HepG2 (cell line): ENCODE measurements around the gene ARHGAP25. TPM values are rescaled to one million over a fixed set of nuclear protein-coding genes. Genes with fewer than 3 reads are reported as not detected.

ENCODE experiments used
- ATAC-seq: fragments of 200-7000 bp; cut with Tn5 transposase; 3 replicates; pipeline ENCODE4 v1.9.1; 2020; ENCODE audit warnings: mild to moderate bottlenecking, moderate library complexity
- BruUV-seq: library from RNA; stranded (reverse); fragments of 400-500 nt; replicated peaks from 2 replicates; lab custom pipeline; 2021; lab: Mats Ljungman, UMichigan
- CTCF ChIA-PET: fragments of 300-600 bp; formaldehyde crosslinking; extraction: SDS; loops from one replicate; lab custom pipeline; 2021; ENCODE audit warnings: low total read pairs, inconsistent platforms, low intra/inter-chr PET ratio; lab: Yijun Ruan, JAX
- POLR2A ChIA-PET: fragments of 350-600 bp; sonication (Branson Sonifier 250); formaldehyde crosslinking; loops from one replicate; lab custom pipeline; 2020; ENCODE audit warnings: antibody characterized with exemption, inconsistent platforms; lab: Yijun Ruan, JAX
- DNase-seq: peaks from one replicate; pipeline ENCODE4 v3.0.0-alpha.2; 2015; ENCODE audit warnings: low spot score
- FAIRE-seq: peaks from 3 replicates; lab custom pipeline; 2011; peaks lifted over from hg19 to GRCh38; lab: Jason Lieb, UNC
- H2AFZ ChIP-seq: one replicate; pipeline ENCODE4 v1.6.1; 2011; ENCODE audit warnings: low read length, inconsistent platforms
- H3K27ac ChIP-seq: fragments of 300-600 bp; 3 replicates; pipeline ENCODE4 v1.8.0; 2011; ENCODE audit warnings: mixed run types, mild to moderate bottlenecking, mixed read lengths, low read length, inconsistent platforms; ENCODE audit not compliant: insufficient read depth; ENCODE audit errors: extremely low read length
- H3K27me3 ChIP-seq, 2 experiments: fragments of 200-600 bp in 1 of 2; 2 replicates in 1 of 2; 3 replicates in 1 of 2; pipeline versions ENCODE4 v1.6.0 to v1.8.0; 2011; ENCODE audit warnings: low read length in 2 of 2, mild to moderate bottlenecking in 2 of 2, moderate library complexity in 2 of 2, inconsistent platforms in 1 of 2; ENCODE audit not compliant: insufficient read depth in 2 of 2, control insufficient read depth in 1 of 2
- H3K36me3 ChIP-seq, 2 experiments: fragments of 200-600 bp in 1 of 2; replicated peaks in 1 of 2; 2 replicates in 1 of 2; 3 replicates in 1 of 2; pipeline versions ENCODE4 v1.5.1 to v1.8.0; 2011; ENCODE audit warnings: low read length in 2 of 2, inconsistent platforms in 1 of 2; ENCODE audit not compliant: insufficient read depth in 2 of 2, control insufficient read depth in 1 of 2
- H3K4me1 ChIP-seq: 2 replicates; pipeline ENCODE4 v1.5.1; 2012; ENCODE audit warnings: low read length, inconsistent platforms; ENCODE audit not compliant: insufficient read depth
- H3K4me2 ChIP-seq: 2 replicates; pipeline ENCODE4 v1.6.0; 2011; ENCODE audit warnings: low read depth, low read length, inconsistent platforms
- H3K4me3 ChIP-seq, 3 experiments: fragments of 200-600 bp in 1 of 3; sonication (generic), shearing (Covaris generic) in 1 of 3; replicated peaks in 1 of 3; 2 replicates each; pipeline ENCODE4 v1.5.1; 2011 to 2016; ENCODE audit warnings: low read length in 3 of 3, inconsistent platforms in 2 of 3, low read depth in 2 of 3, mild to moderate bottlenecking in 2 of 3, control low read depth in 1 of 3, mixed read lengths in 1 of 3; ENCODE audit not compliant: insufficient read depth in 1 of 3
- H3K79me2 ChIP-seq: one replicate; pipeline ENCODE4 v1.6.1; 2011; ENCODE audit warnings: low read length, inconsistent platforms; ENCODE audit not compliant: insufficient read depth
- H3K9ac ChIP-seq: 2 replicates; pipeline ENCODE4 v1.6.0; 2011; ENCODE audit warnings: mild to moderate bottlenecking, low read depth, low read length, inconsistent platforms; ENCODE audit not compliant: insufficient read depth
- H3K9me3 ChIP-seq: 2 replicates; pipeline ENCODE4 v1.5.1; 2012; ENCODE audit warnings: mild to moderate bottlenecking, low read length
- H4K20me1 ChIP-seq: 2 replicates; pipeline ENCODE4 v1.6.0; 2011; ENCODE audit warnings: inconsistent platforms, mild to moderate bottlenecking, low read length, moderate library complexity; ENCODE audit not compliant: insufficient read depth
- CSRNP2 ChIP-seq: sonication (generic); formaldehyde crosslinking; conservative IDR thresholded peaks from 2 replicates; pipeline ENCODE4 v1.8.0; 2022; ENCODE audit warnings: low read depth, missing genetic modification reagents
- EHMT2 ChIP-seq: fragments of 200-600 bp; sonication (generic); IDR thresholded peaks from 2 replicates; pipeline ENCODE4 v1.7.0; 2017; ENCODE audit warnings: antibody characterized with exemption, low read depth, low read length, borderline replicate concordance
- FUBP1 ChIP-seq: sonication (generic); formaldehyde crosslinking; IDR thresholded peaks from 2 replicates; pipeline ENCODE4 v1.5.1; 2020; ENCODE audit warnings: missing genetic modification reagents, mild to moderate bottlenecking, borderline replicate concordance
- KLF15 ChIP-seq: sonication (generic); formaldehyde crosslinking; IDR thresholded peaks from 2 replicates; pipeline ENCODE4 v1.8.1; 2023; ENCODE audit warnings: borderline replicate concordance, mild to moderate bottlenecking, inconsistent platforms, missing genetic modification reagents, mixed read lengths
- MAFG ChIP-seq: sonication (generic); formaldehyde crosslinking; IDR thresholded peaks from 2 replicates; pipeline ENCODE4 v1.5.1; 2020; ENCODE audit warnings: mild to moderate bottlenecking, missing genetic modification reagents
- NONO ChIP-seq, 2 experiments: fragments of 450-650 bp in 1 of 2; sonication (generic) in 1 of 2; formaldehyde crosslinking in 1 of 2; IDR thresholded peaks in 1 of 2; conservative IDR thresholded peaks in 1 of 2; 2 replicates each; pipeline versions ENCODE4 v1.6.1 to v1.8.0; 2017 to 2022; ENCODE audit warnings: mild to moderate bottlenecking in 1 of 2, missing genetic modification reagents in 1 of 2, moderate library complexity in 1 of 2
- SNAPC5 ChIP-seq: sonication (generic); formaldehyde crosslinking; IDR thresholded peaks from 2 replicates; pipeline ENCODE4 v1.8.1; 2023; ENCODE audit warnings: mild to moderate bottlenecking, missing genetic modification reagents, borderline replicate concordance
- ZNF513 ChIP-seq: sonication (generic); formaldehyde crosslinking; conservative IDR thresholded peaks from 2 replicates; pipeline ENCODE4 v1.5.0; 2020; ENCODE audit warnings: missing genetic modification reagents
- ZNF850 ChIP-seq: sonication (generic); formaldehyde crosslinking; conservative IDR thresholded peaks from 2 replicates; pipeline ENCODE4 v1.9.0; 2021; ENCODE audit warnings: mild to moderate bottlenecking, missing genetic modification reagents
- WGBS: methylation state at CpG from one replicate; pipeline ENCODE4 v1.1.6; 2017; ENCODE audit warnings: low lambda C conversion rate; 5-methylcytosine and 5-hydroxymethylcytosine counted together
- in situ Hi-C: cut with HindIII; loops from 2 replicates; pipeline ENCODE4 v1.10.0; 2017; ENCODE audit warnings: low pct_unique_long_range_greater_than_20kb; ENCODE audit not compliant: extremely low pct_ligation_motif_present
- intact Hi-C: fragments of 100-400 bp; cut with micrococcal nuclease; formaldehyde crosslinking; loops from one replicate; pipeline ENCODE4 v1.10.0; 2022; ENCODE audit not compliant: unreplicated experiment
- polyA plus RNA-seq, 8 experiments: library from polyadenylated mRNA; depleted of rRNA in 3 of 8; stranded (reverse) in 7 of 8; unstranded in 1 of 8; fragments of >200 nt; fragmentation: Illumina TruSeq in 4 of 8; extraction: Trizol in 4 of 8; gene quantifications; 2 replicates each; pipeline versions ENCODE4 v1.2.1 to v1.2.3, GENCODE V29; 2011 to 2016; ENCODE audit warnings: low read depth in 4 of 8, missing spikeins in 1 of 8, mixed read lengths in 1 of 8; ENCODE audit not compliant: insufficient read depth in 1 of 8
- total RNA-seq, 5 experiments: library from RNA; depleted of rRNA; stranded (reverse); fragments of >200 nt; fragmentation: Illumina TruSeq; extraction: Trizol; gene quantifications; 2 replicates each; pipeline ENCODE4 v1.2.3, GENCODE V29; 2016; ENCODE audit warnings: low read depth in 1 of 5

Gene ARHGAP25
- total and polyA plus RNA-seq, 2 of the 13 experiments (the other 11 are each of a cell fraction or from before 2014, with no cell fraction given): not detected

- Histone ChIP-seq H3K27me3 (peaks cover 0 to 13% of the 10 kb centered on the region in 2 experiments; a peak in 1 of 5 replicates), H3K9ac (no peak overlapping the region), H4K20me1 (no peaks in the 10 kb centered on the region), H2AFZ (no peak overlapping the region), H3K4me1 (no peaks in the 10 kb centered on the region), H3K9me3 (no peaks in the 10 kb centered on the region), H3K79me2 (no peaks in the 10 kb centered on the region), H3K27ac (no peak overlapping the region), H3K36me3 (no peaks in the 10 kb centered on the region), H3K4me2 (no peak overlapping the region), H3K4me3 (no peak overlapping the region)
- intact Hi-C loops: no loop called here
- ChIA-PET CTCF (no interaction called here), POLR2A (no interaction called here)
- FAIRE-seq (no peak), ATAC-seq (no peak), DNase-seq (no peak)
- WGBS: 2% methylated on average over 3 of the region's 3 CpGs
- no TSS peak for BruUV-seq
- TF ChIP-seq ZNF850 (CRISPR knock-in tag) (no peak), MAFG (CRISPR knock-in tag) (no peak), EHMT2 (no peak), SNAPC5 (no peak), CSRNP2 (no peak), KLF15 (CRISPR knock-in tag) (no peak), ZNF513 (CRISPR knock-in tag) (no peak), NONO (IDR thresholded peaks at IDR 0.05) (no peak), NONO (CRISPR knock-in tag; conservative IDR thresholded peaks at IDR 0.05) (no peak), FUBP1 (CRISPR knock-in tag) (no peak)
- in situ Hi-C loops: no loop called here
Observed at GRCh38 chr2:68741238-68741637, 6.6 kb downstream of the ARHGAP25 start.
